IMR-90 (cell line): ENCODE data around the gene NME7. TPM values are rescaled to one million over a fixed set of nuclear protein-coding genes. Genes with fewer than 3 reads are reported as not detected.

Experiments used
- ATAC-seq: fragments of 200-7000 bp; cut with Tn5 transposase; 2 replicates; pipeline ENCODE4 v1.9.1; 2020; ENCODE audit warnings: low read depth, mild to moderate bottlenecking, moderate library complexity
- BruUV-seq: library from RNA; stranded (reverse); fragments of 400-500 nt; replicated peaks from 2 replicates; lab custom pipeline; 2021; lab: Mats Ljungman, UMichigan
- CTCF ChIA-PET: fragments of 300-600 bp; formaldehyde crosslinking; extraction: SDS; loops from one replicate; lab custom pipeline; 2021; ENCODE audit warnings: antibody characterized with exemption; lab: Yijun Ruan, JAX
- POLR2A ChIA-PET: fragments of 300-600 bp; sonication (Branson Sonifier 250); formaldehyde crosslinking; loops from one replicate; lab custom pipeline; 2022; ENCODE audit warnings: antibody characterized with exemption; ENCODE audit not compliant: unreplicated experiment; lab: Charles Lee
- DNase-seq: peaks from one replicate; pipeline ENCODE4 v3.0.0; 2013
- H2AFZ ChIP-seq: replicated peaks from 2 replicates; pipeline ENCODE3; 2013; ENCODE audit warnings: low read length, mild to moderate bottlenecking; ENCODE audit not compliant: poor library complexity
- H2AK5ac ChIP-seq: 2 replicates; pipeline ENCODE4 v1.6.1; 2013; ENCODE audit warnings: low read depth, low read length, inconsistent platforms
- H2AK9ac ChIP-seq: replicated peaks from 2 replicates; pipeline ENCODE3; 2013; ENCODE audit warnings: mild to moderate bottlenecking, low read depth, low read length, moderate library complexity; ENCODE audit not compliant: poor library complexity
- H2BK120ac ChIP-seq: 2 replicates; pipeline ENCODE4 v1.6.1; 2013; ENCODE audit warnings: low read depth, low read length, inconsistent platforms
- H2BK15ac ChIP-seq: 3 replicates; pipeline ENCODE4 v1.6.1; 2013; ENCODE audit warnings: low read depth, low read length, inconsistent platforms
- H2BK20ac ChIP-seq: 2 replicates; pipeline ENCODE4 v1.6.1; 2013; ENCODE audit warnings: low read depth, mild to moderate bottlenecking, inconsistent platforms, low read length, moderate library complexity
- H2BK5ac ChIP-seq: 2 replicates; pipeline ENCODE4 v1.6.1; 2013; ENCODE audit warnings: mild to moderate bottlenecking, low read depth, low read length, inconsistent platforms; ENCODE audit not compliant: poor library complexity, severe bottlenecking
- H3K14ac ChIP-seq: replicated peaks from 2 replicates; pipeline ENCODE4 v1.6.1; 2013; ENCODE audit warnings: low read depth, low read length, inconsistent platforms
- H3K18ac ChIP-seq: 2 replicates; pipeline ENCODE4 v1.6.1; 2013; ENCODE audit warnings: low read depth, low read length, control low read depth
- H3K23ac ChIP-seq: 2 replicates; pipeline ENCODE4 v1.6.1; 2013; ENCODE audit warnings: low read depth, low read length, inconsistent platforms
- H3K27ac ChIP-seq: 2 replicates; pipeline ENCODE4 v1.5.1; 2013; ENCODE audit warnings: mild to moderate bottlenecking, control low read depth, low read length; ENCODE audit not compliant: insufficient read depth
- H3K27me3 ChIP-seq: 2 replicates; pipeline ENCODE4 v1.6.1; 2013; ENCODE audit warnings: low read length; ENCODE audit not compliant: control insufficient read depth, insufficient read depth
- H3K36me3 ChIP-seq: 2 replicates; pipeline ENCODE4 v1.6.1; 2013; ENCODE audit warnings: low read length, mixed read lengths; ENCODE audit not compliant: control insufficient read depth, insufficient read depth
- H3K4ac ChIP-seq: 2 replicates; pipeline ENCODE4 v1.6.1; 2013; ENCODE audit warnings: low read depth, low read length, inconsistent platforms
- H3K4me1 ChIP-seq: 2 replicates; pipeline ENCODE4 v1.6.1; 2013; ENCODE audit warnings: low read length, mixed read lengths; ENCODE audit not compliant: control insufficient read depth, insufficient read depth
- H3K4me2 ChIP-seq: 2 replicates; pipeline ENCODE4 v1.6.1; 2013; ENCODE audit warnings: low read depth, mild to moderate bottlenecking, control low read depth, low read length, moderate library complexity
- H3K4me3 ChIP-seq: 2 replicates; pipeline ENCODE4 v1.5.1; 2013; ENCODE audit warnings: low read depth, mild to moderate bottlenecking, control low read depth, low read length, moderate library complexity; ENCODE audit not compliant: insufficient read depth
- H3K56ac ChIP-seq: 2 replicates; pipeline ENCODE4 v1.6.1; 2013; ENCODE audit warnings: low read length, inconsistent platforms; ENCODE audit not compliant: insufficient read depth; ENCODE audit errors: extremely low read depth
- H3K79me1 ChIP-seq, 2 experiments: 2 replicates each; pipeline ENCODE4 v1.6.1; 2013; ENCODE audit warnings: low read length in 2 of 2, inconsistent platforms in 1 of 2, low read depth in 1 of 2
- H3K9ac ChIP-seq: 2 replicates; pipeline ENCODE4 v1.6.1; 2013; ENCODE audit warnings: low read depth, low read length, control low read depth
- H3K9me1 ChIP-seq: 2 replicates; pipeline ENCODE4 v1.6.1; 2013; ENCODE audit warnings: low read length, inconsistent platforms; ENCODE audit not compliant: insufficient read depth
- H3K9me3 ChIP-seq: 2 replicates; pipeline ENCODE4 v1.6.1; 2013; ENCODE audit warnings: low read length; ENCODE audit not compliant: control insufficient read depth, insufficient read depth
- H4K20me1 ChIP-seq: 2 replicates; pipeline ENCODE4 v1.6.1; 2013; ENCODE audit warnings: low read length, inconsistent platforms; ENCODE audit not compliant: insufficient read depth
- H4K5ac ChIP-seq: 2 replicates; pipeline ENCODE4 v1.6.1; 2013; ENCODE audit warnings: mild to moderate bottlenecking, low read depth, low read length, control low read depth
- H4K8ac ChIP-seq, 2 experiments: 2 replicates each; pipeline ENCODE4 v1.6.1; 2013; ENCODE audit warnings: low read depth in 2 of 2, low read length in 2 of 2, control low read depth in 1 of 2, inconsistent platforms in 1 of 2
- H4K91ac ChIP-seq: 2 replicates; pipeline ENCODE4 v1.6.1; 2013; ENCODE audit warnings: low read depth, low read length, inconsistent platforms; ENCODE audit not compliant: insufficient read depth
- ELK1 ChIP-seq: fragments of 150-350 bp; IDR thresholded peaks from 2 replicates; pipeline ENCODE4 v1.6.1; 2016; ENCODE audit warnings: low read depth, mild to moderate bottlenecking, low read length, moderate library complexity, borderline replicate concordance
- FOS ChIP-seq: fragments of 150-350 bp; IDR thresholded peaks from 2 replicates; pipeline ENCODE4 v1.6.1; 2016; ENCODE audit warnings: low read depth, low read length
- MAZ ChIP-seq: IDR thresholded peaks from 2 replicates; pipeline ENCODE4 v1.6.1; 2012; ENCODE audit warnings: low read depth, mild to moderate bottlenecking, low read length, improper control_type of control experiment, moderate library complexity, borderline replicate concordance
- POLR2A ChIP-seq: IDR thresholded peaks from 2 replicates; pipeline ENCODE4 v1.6.1; 2012; ENCODE audit warnings: mild to moderate bottlenecking, low read depth, low read length
- USF2 ChIP-seq: fragments of 150-350 bp; IDR thresholded peaks from 2 replicates; pipeline ENCODE4 v1.6.1; 2017; ENCODE audit warnings: mild to moderate bottlenecking, antibody characterized with exemption, low read length, low read depth
- WGBS, 2 experiments: methylation state at CpG; one replicate each; pipeline versions ENCODE4 v1.1.5 to v1.1.7; 2013; ENCODE audit warnings: missing lambda C conversion rate in 2 of 2; ENCODE audit not compliant: insufficient read length in 1 of 2; ENCODE audit errors: extremely low coverage in 2 of 2; 5-methylcytosine and 5-hydroxymethylcytosine counted together
- dilution Hi-C: fragments of 300-500 bp; cut with HindIII; formaldehyde crosslinking; loops from one replicate; pipeline ENCODE4 v1.14.3; 2018; ENCODE audit warnings: low sequenced_read_pairs; ENCODE audit not compliant: unreplicated experiment
- in situ Hi-C: fragments of 300-500 bp; cut with MboI; formaldehyde crosslinking; loops from 3 replicates; pipeline ENCODE4 v1.14.3; 2019; ENCODE audit warnings: low sequenced_read_pairs, inconsistent platforms, mixed read lengths
- intact Hi-C: fragments of 100-400 bp; cut with micrococcal nuclease; formaldehyde crosslinking; loops from 2 replicates; pipeline ENCODE4 v1.10.0; 2022
- polyA plus RNA-seq, 3 experiments: library from polyadenylated mRNA; depleted of rRNA; stranded (reverse); fragments of >200 nt; gene quantifications; 2 replicates each; pipeline ENCODE4 v1.2.3, GENCODE V29; 2012; ENCODE audit warnings: low replicate concordance in 1 of 3
- total RNA-seq: library from RNA; depleted of rRNA; stranded (reverse); fragments of >200 nt; gene quantifications from 2 replicates; pipeline ENCODE4 v1.2.3, GENCODE V29; 2012

NME7 gene
- total and polyA plus RNA-seq, 2 of the 4 experiments (the other 2 are of a cell fraction): 18.3 to 22.4 TPM

GRCh38 chr1:169100208-169100607 lies 267.4 kb downstream of the NME7 start:
- no TSS peak for BruUV-seq

More at GRCh38 chr1:169100208-169100607, 267.4 kb downstream of the NME7 start:
- H3K79me1 ChIP-seq: no peaks in the 10 kb centered on the region
- H3K23ac ChIP-seq: no peak overlapping the region
- POLR2A ChIA-PET: no interaction called here
- TF ChIP-seq ELK1 (no peak), FOS (no peak), USF2 (no peak), MAZ (no peak), POLR2A (no peak)
- H3K36me3 ChIP-seq: no peaks in the 10 kb centered on the region
- no peak overlapping the region for H2BK15ac ChIP-seq
- WGBS, 2 experiments: no CpG with 5 or more reads among the region's 1 CpG
- no peak overlapping the region; the same call in 1 of the 2 replicates for H3K14ac ChIP-seq
- H3K18ac ChIP-seq: no peak overlapping the region
- H3K27ac ChIP-seq: no peak overlapping the region
- H3K4me2 ChIP-seq: no peak overlapping the region
- no peaks in the 10 kb centered on the region; the same call in 1 of the 2 replicates for H3K9me1 ChIP-seq
- H2BK20ac ChIP-seq: no peak overlapping the region
- peaks cover 3% of the 10 kb centered on the region; the same call in 1 of the 2 replicates for H3K4me1 ChIP-seq
- no peak overlapping the region for H3K4ac ChIP-seq
- H3K56ac ChIP-seq: no peak overlapping the region
- H2AFZ ChIP-seq: no peak overlapping the region
- no peak overlapping the region for H2AK5ac ChIP-seq
- in situ Hi-C loops: loop anchor here (25.0 kb wide), 2 partner anchors 963 to 1612 kb away; partner anchors contain the start of gene GPR161
- no peak overlapping the region for H2AK9ac ChIP-seq
- dilution Hi-C loops: no loop called here
- CTCF ChIA-PET: no interaction called here
- H4K5ac ChIP-seq: no peak overlapping the region
- H2BK120ac ChIP-seq: no peak overlapping the region
- intact Hi-C loops: no loop called here
- H3K4me3 ChIP-seq: no peak overlapping the region
- H2BK5ac ChIP-seq: no peak overlapping the region
- H4K8ac ChIP-seq: no peak overlapping the region
- H3K9me3 ChIP-seq: no peaks in the 10 kb centered on the region
- DNase-seq: no peak
- ATAC-seq: no peak
- H4K91ac ChIP-seq: no peak overlapping the region
- no peaks in the 10 kb centered on the region for H4K20me1 ChIP-seq
- no peak overlapping the region for H3K9ac ChIP-seq
- peaks cover 7% of the 10 kb centered on the region for H3K27me3 ChIP-seq
